HK-2 (cell line): ENCODE measurements around the gene JARID2.

Experiments used
- DNase-seq: peaks from one replicate; pipeline ENCODE4 v3.0.0-alpha.2; 2018; ENCODE audit not compliant: unreplicated experiment

The JARID2 gene

DNA sequence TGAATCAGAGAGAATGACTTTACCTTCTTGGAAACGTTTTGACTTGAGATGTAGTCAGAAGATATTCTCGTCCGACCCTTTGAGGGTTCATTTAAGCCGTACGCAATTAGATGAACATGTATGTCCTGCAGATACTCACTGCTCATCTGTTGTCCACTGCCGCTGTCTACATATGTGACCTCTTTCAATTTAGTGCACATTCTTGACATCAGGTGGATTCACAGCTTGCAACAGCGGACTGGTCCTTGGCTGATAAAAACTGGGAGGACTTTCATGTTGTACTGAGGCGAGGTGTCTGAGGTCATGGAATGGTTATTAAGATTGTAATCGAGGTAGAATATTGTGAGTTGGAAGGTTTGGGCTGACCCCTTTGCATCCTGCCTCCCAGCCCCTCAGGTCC lies 194.2 kb downstream of the JARID2 start:
- no peak for DNase-seq

DNA sequence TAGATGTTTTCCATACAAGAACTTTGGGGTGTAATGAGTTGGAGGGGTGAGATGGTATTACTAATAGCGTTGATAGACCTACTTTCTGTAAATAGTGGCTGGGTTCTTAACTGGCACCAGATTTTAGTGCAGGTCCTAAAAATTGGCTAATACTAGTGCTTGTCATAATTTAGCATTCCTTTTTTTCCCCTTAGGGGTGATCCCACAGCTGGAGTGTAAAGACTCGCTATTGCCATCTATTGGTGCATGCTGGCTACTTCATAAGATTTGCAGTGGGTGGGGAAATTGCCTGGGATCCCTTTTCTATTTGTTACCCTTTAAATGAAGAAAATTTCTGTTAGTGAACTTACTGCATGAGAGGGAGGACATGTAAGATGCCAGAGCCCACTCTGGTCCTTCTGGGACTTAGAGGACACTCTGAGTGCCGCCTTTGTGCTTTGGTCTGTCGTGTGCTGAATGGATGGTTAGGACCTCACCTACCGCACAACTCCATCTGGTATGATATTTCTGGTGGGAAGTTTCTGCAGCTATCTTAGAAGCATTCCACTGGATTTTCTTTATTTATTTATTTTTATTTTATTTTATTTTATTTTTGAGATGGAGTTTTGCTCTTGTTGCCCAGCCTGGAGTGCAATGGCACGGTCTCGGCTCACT lies 195.5 kb downstream of the JARID2 start:
- peak; percentile 18 for DNase-seq

GRCh38 chr6:15441981-15442380 lies 196.1 kb downstream of the JARID2 start:
- no peak for DNase-seq

DNA sequence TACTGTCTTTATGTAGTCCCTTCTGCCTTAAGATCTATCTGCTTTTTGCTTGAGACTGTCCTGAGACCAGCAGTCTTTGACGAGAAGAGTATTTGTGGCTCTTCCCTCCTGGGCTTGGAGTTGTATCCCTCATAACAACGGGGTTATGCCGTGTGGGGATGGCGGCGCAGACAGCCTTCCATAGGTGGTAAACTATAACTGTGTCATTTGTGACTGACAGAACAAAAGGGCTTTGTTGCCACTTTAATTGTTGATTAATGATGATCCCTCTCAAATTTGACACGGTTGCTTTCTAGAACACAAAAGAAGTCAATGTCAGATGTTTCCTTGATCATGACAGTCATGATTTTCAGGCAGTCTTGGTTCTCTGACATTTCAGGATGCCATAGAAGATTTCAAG lies 196.6 kb downstream of the JARID2 start:
- no peak for DNase-seq

GRCh38 chr6:15443119-15443830 lies 197.4 kb downstream of the JARID2 start:
- DNase-seq = no peak

DNA sequence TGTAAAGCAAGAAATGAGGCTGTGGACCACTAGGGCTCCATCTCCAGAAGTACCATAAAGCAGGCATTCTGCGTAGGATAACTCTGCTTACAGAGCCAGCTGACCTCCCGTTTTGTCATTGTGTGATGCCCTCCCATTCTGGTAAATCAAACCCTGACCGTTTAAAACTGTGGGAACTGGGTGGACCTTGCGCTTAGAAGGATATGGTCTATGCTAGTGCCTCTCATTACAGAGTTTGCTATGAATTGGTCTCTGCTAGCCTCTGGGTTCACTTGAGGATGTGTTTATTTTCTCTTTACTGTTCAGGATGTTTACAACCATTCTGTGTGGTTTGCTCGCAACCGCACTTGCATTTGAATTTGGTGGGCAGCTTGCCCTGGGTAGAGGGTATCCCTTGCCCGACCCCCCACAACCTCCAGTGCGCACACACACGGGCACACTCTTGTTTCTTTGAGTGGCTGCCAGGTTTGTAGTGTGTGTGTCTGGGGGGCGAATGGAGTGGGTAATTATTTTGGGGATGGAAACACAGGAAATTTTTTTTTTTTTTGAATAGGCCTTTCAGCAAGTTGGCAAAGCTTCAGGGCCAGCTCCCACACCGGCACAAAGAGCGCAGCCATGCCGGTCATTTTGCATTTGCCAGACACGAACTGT lies 198.3 kb downstream of the JARID2 start:
- no peak for DNase-seq

- DNase-seq = no peak
Measured at GRCh38 chr6:15444881-15445280, 199.0 kb downstream of the JARID2 start.

- DNase-seq = no peak
Measured at GRCh38 chr6:15447546-15448267, 201.8 kb downstream of the JARID2 start.

GRCh38 chr6:15449011-15449410 lies 203.1 kb downstream of the JARID2 start:
- no peak for DNase-seq

GRCh38 chr6:15451738-15452137 lies 205.9 kb downstream of the JARID2 start:
- DNase-seq = no peak

GRCh38 chr6:15452182-15452941 lies 206.5 kb downstream of the JARID2 start:
- DNase-seq = no peak

GRCh38 chr6:15453186-15453585 lies 207.3 kb downstream of the JARID2 start:
- no peak for DNase-seq

GRCh38 chr6:15453622-15454021 lies 207.8 kb downstream of the JARID2 start:
- no peak for DNase-seq

GRCh38 chr6:15456422-15456821 lies 210.6 kb downstream of the JARID2 start:
- DNase-seq = no peak

- no peak for DNase-seq
Measured at GRCh38 chr6:15457121-15457650, 211.3 kb downstream of the JARID2 start.

DNA sequence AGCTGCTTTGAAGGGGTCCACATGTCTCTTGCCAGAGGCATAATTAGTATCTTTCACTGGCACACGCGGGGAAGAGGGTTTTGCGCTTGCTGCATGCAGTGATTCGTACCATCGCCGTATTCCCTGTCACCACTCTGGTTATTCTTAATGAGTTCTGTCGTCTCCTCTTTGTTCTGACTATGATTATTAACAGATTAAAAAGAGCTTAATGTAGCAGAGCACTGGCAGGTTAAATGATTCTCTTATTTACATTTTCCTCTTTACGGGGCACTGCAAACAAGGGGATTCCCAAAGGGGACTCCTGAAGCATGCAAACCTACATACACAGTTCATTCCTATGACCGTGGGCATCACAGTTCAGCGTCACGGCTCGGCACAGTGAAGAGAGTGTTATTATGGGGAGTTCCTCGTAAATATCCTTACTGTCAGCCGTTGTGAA lies 212.2 kb downstream of the JARID2 start:
- DNase-seq = no peak

GRCh38 chr6:15460110-15460727 lies 214.3 kb downstream of the JARID2 start:
- no peak for DNase-seq

DNA sequence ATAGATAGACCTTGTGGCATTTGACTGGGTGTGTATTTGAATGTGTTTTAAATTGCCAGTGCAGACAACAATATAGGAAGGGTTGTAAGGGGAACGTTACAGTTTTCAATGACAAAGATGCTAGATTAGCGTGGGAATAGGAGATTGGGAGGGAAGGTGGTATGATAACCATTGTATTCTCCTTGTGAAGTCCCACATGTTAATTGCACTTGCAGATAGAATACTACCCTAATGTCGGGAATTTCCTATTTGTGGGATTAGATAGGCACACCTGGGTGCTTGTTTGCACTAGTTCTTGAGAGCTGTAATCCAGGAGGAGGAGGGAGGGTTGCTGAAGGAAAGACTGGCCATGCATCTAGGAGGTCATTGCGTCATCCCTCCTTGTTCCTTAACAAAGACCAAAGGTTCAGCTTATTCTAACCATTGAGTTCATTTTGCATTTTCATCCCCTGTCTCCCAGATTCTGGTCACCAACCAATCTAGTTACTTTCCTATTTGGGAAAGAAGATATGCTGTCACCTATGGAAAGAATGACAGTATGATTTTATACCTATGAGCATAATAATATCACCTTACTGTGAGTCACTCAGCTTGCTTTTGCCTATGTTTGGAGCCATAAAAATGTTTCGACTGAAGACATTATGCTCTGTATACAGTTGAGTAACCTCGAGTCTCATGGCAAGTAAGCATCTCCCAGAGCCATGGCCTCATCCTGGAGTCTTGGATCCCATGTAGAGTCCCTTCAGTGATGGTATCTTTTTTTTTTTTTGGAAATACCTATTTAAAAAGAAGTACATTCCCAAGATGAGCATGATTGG lies 215.5 kb downstream of the JARID2 start:
- DNase-seq = no peak

GRCh38 chr6:15462256-15462655 lies 216.4 kb downstream of the JARID2 start:
- DNase-seq = no peak
